IMR-90 (cell line): ENCODE measurements around the gene KLHL42. TPM values are rescaled to one million over a fixed set of nuclear protein-coding genes. Genes with fewer than 3 reads are reported as not detected.

Experiments
- ATAC-seq: fragments of 200-7000 bp; cut with Tn5 transposase; 2 replicates; pipeline ENCODE4 v1.9.1; 2020; ENCODE audit warnings: low read depth, mild to moderate bottlenecking, moderate library complexity
- BruUV-seq: library from RNA; stranded (reverse); fragments of 400-500 nt; replicated peaks from 2 replicates; lab custom pipeline; 2021; lab: Mats Ljungman, UMichigan
- CTCF ChIA-PET: fragments of 300-600 bp; formaldehyde crosslinking; extraction: SDS; loops from one replicate; lab custom pipeline; 2021; ENCODE audit warnings: antibody characterized with exemption; lab: Yijun Ruan, JAX
- POLR2A ChIA-PET: fragments of 300-600 bp; sonication (Branson Sonifier 250); formaldehyde crosslinking; loops from one replicate; lab custom pipeline; 2022; ENCODE audit warnings: antibody characterized with exemption; ENCODE audit not compliant: unreplicated experiment; lab: Charles Lee
- DNase-seq: peaks from one replicate; pipeline ENCODE4 v3.0.0; 2013
- H2AFZ ChIP-seq: replicated peaks from 2 replicates; pipeline ENCODE3; 2013; ENCODE audit warnings: low read length, mild to moderate bottlenecking; ENCODE audit not compliant: poor library complexity
- H2AK5ac ChIP-seq: 2 replicates; pipeline ENCODE4 v1.6.1; 2013; ENCODE audit warnings: low read depth, low read length, inconsistent platforms
- H2AK9ac ChIP-seq: replicated peaks from 2 replicates; pipeline ENCODE3; 2013; ENCODE audit warnings: mild to moderate bottlenecking, low read depth, low read length, moderate library complexity; ENCODE audit not compliant: poor library complexity
- H2BK120ac ChIP-seq: 2 replicates; pipeline ENCODE4 v1.6.1; 2013; ENCODE audit warnings: low read depth, low read length, inconsistent platforms
- H2BK15ac ChIP-seq: 3 replicates; pipeline ENCODE4 v1.6.1; 2013; ENCODE audit warnings: low read depth, low read length, inconsistent platforms
- H2BK20ac ChIP-seq: 2 replicates; pipeline ENCODE4 v1.6.1; 2013; ENCODE audit warnings: low read depth, mild to moderate bottlenecking, inconsistent platforms, low read length, moderate library complexity
- H2BK5ac ChIP-seq: 2 replicates; pipeline ENCODE4 v1.6.1; 2013; ENCODE audit warnings: mild to moderate bottlenecking, low read depth, low read length, inconsistent platforms; ENCODE audit not compliant: poor library complexity, severe bottlenecking
- H3K14ac ChIP-seq: replicated peaks from 2 replicates; pipeline ENCODE4 v1.6.1; 2013; ENCODE audit warnings: low read depth, low read length, inconsistent platforms
- H3K18ac ChIP-seq: 2 replicates; pipeline ENCODE4 v1.6.1; 2013; ENCODE audit warnings: low read depth, low read length, control low read depth
- H3K23ac ChIP-seq: 2 replicates; pipeline ENCODE4 v1.6.1; 2013; ENCODE audit warnings: low read depth, low read length, inconsistent platforms
- H3K27ac ChIP-seq: 2 replicates; pipeline ENCODE4 v1.5.1; 2013; ENCODE audit warnings: mild to moderate bottlenecking, control low read depth, low read length; ENCODE audit not compliant: insufficient read depth
- H3K27me3 ChIP-seq: 2 replicates; pipeline ENCODE4 v1.6.1; 2013; ENCODE audit warnings: low read length; ENCODE audit not compliant: control insufficient read depth, insufficient read depth
- H3K36me3 ChIP-seq: 2 replicates; pipeline ENCODE4 v1.6.1; 2013; ENCODE audit warnings: low read length, mixed read lengths; ENCODE audit not compliant: control insufficient read depth, insufficient read depth
- H3K4ac ChIP-seq: 2 replicates; pipeline ENCODE4 v1.6.1; 2013; ENCODE audit warnings: low read depth, low read length, inconsistent platforms
- H3K4me1 ChIP-seq: 2 replicates; pipeline ENCODE4 v1.6.1; 2013; ENCODE audit warnings: low read length, mixed read lengths; ENCODE audit not compliant: control insufficient read depth, insufficient read depth
- H3K4me2 ChIP-seq: 2 replicates; pipeline ENCODE4 v1.6.1; 2013; ENCODE audit warnings: low read depth, mild to moderate bottlenecking, control low read depth, low read length, moderate library complexity
- H3K4me3 ChIP-seq: 2 replicates; pipeline ENCODE4 v1.5.1; 2013; ENCODE audit warnings: low read depth, mild to moderate bottlenecking, control low read depth, low read length, moderate library complexity; ENCODE audit not compliant: insufficient read depth
- H3K56ac ChIP-seq: 2 replicates; pipeline ENCODE4 v1.6.1; 2013; ENCODE audit warnings: low read length, inconsistent platforms; ENCODE audit not compliant: insufficient read depth; ENCODE audit errors: extremely low read depth
- H3K79me1 ChIP-seq, 2 experiments: 2 replicates each; pipeline ENCODE4 v1.6.1; 2013; ENCODE audit warnings: low read length in 2 of 2, inconsistent platforms in 1 of 2, low read depth in 1 of 2
- H3K9ac ChIP-seq: 2 replicates; pipeline ENCODE4 v1.6.1; 2013; ENCODE audit warnings: low read depth, low read length, control low read depth
- H3K9me1 ChIP-seq: 2 replicates; pipeline ENCODE4 v1.6.1; 2013; ENCODE audit warnings: low read length, inconsistent platforms; ENCODE audit not compliant: insufficient read depth
- H3K9me3 ChIP-seq: 2 replicates; pipeline ENCODE4 v1.6.1; 2013; ENCODE audit warnings: low read length; ENCODE audit not compliant: control insufficient read depth, insufficient read depth
- H4K20me1 ChIP-seq: 2 replicates; pipeline ENCODE4 v1.6.1; 2013; ENCODE audit warnings: low read length, inconsistent platforms; ENCODE audit not compliant: insufficient read depth
- H4K5ac ChIP-seq: 2 replicates; pipeline ENCODE4 v1.6.1; 2013; ENCODE audit warnings: mild to moderate bottlenecking, low read depth, low read length, control low read depth
- H4K8ac ChIP-seq, 2 experiments: 2 replicates each; pipeline ENCODE4 v1.6.1; 2013; ENCODE audit warnings: low read depth in 2 of 2, low read length in 2 of 2, control low read depth in 1 of 2, inconsistent platforms in 1 of 2
- H4K91ac ChIP-seq: 2 replicates; pipeline ENCODE4 v1.6.1; 2013; ENCODE audit warnings: low read depth, low read length, inconsistent platforms; ENCODE audit not compliant: insufficient read depth
- BHLHE40 ChIP-seq: fragments of 150-350 bp; IDR thresholded peaks from 2 replicates; pipeline ENCODE4 v1.6.1; 2016; ENCODE audit warnings: mild to moderate bottlenecking, low read depth, low read length
- CEBPB ChIP-seq: IDR thresholded peaks from 2 replicates; pipeline ENCODE4 v1.6.1; 2012; ENCODE audit warnings: low read depth, low read length, improper control_type of control experiment
- CHD1 ChIP-seq: IDR thresholded peaks from 2 replicates; pipeline ENCODE4 v1.6.1; 2012; ENCODE audit warnings: low read depth, low read length, improper control_type of control experiment
- FOS ChIP-seq: fragments of 150-350 bp; IDR thresholded peaks from 2 replicates; pipeline ENCODE4 v1.6.1; 2016; ENCODE audit warnings: low read depth, low read length
- MAFK ChIP-seq: IDR thresholded peaks from 2 replicates; pipeline ENCODE4 v1.6.1; 2012; ENCODE audit warnings: low read depth, low read length, improper control_type of control experiment
- MAZ ChIP-seq: IDR thresholded peaks from 2 replicates; pipeline ENCODE4 v1.6.1; 2012; ENCODE audit warnings: low read depth, mild to moderate bottlenecking, low read length, improper control_type of control experiment, moderate library complexity, borderline replicate concordance
- MXI1 ChIP-seq: IDR thresholded peaks from 2 replicates; pipeline ENCODE4 v1.6.1; 2012; ENCODE audit warnings: low read depth, mild to moderate bottlenecking, low read length, moderate library complexity, borderline replicate concordance
- NFE2L2 ChIP-seq: fragments of 150-350 bp; IDR thresholded peaks from 2 replicates; pipeline ENCODE4 v1.6.1; 2016; ENCODE audit warnings: low read depth, mild to moderate bottlenecking, low read length
- POLR2A ChIP-seq: IDR thresholded peaks from 2 replicates; pipeline ENCODE4 v1.6.1; 2012; ENCODE audit warnings: mild to moderate bottlenecking, low read depth, low read length
- RAD21 ChIP-seq: IDR thresholded peaks from 2 replicates; pipeline ENCODE4 v1.6.1; 2012; ENCODE audit warnings: low read length, improper control_type of control experiment
- RCOR1 ChIP-seq: IDR thresholded peaks from 2 replicates; pipeline ENCODE4 v1.6.1; 2012; ENCODE audit warnings: mild to moderate bottlenecking, low read length, improper control_type of control experiment; ENCODE audit not compliant: insufficient replicate concordance
- RFX5 ChIP-seq: IDR thresholded peaks from 2 replicates; pipeline ENCODE4 v1.8.0; 2012; ENCODE audit warnings: low read depth, mild to moderate bottlenecking, low read length, moderate library complexity
- SMC3 ChIP-seq: fragments of 150-350 bp; IDR thresholded peaks from 2 replicates; pipeline ENCODE4 v1.6.1; 2016; ENCODE audit warnings: low read depth, mild to moderate bottlenecking, antibody characterized with exemption, low read length, moderate library complexity
- WGBS, 2 experiments: methylation state at CpG; one replicate each; pipeline versions ENCODE4 v1.1.5 to v1.1.7; 2013; ENCODE audit warnings: missing lambda C conversion rate in 2 of 2; ENCODE audit not compliant: insufficient read length in 1 of 2; ENCODE audit errors: extremely low coverage in 2 of 2; 5-methylcytosine and 5-hydroxymethylcytosine counted together
- dilution Hi-C: fragments of 300-500 bp; cut with HindIII; formaldehyde crosslinking; loops from one replicate; pipeline ENCODE4 v1.14.3; 2018; ENCODE audit warnings: low sequenced_read_pairs; ENCODE audit not compliant: unreplicated experiment
- in situ Hi-C: fragments of 300-500 bp; cut with MboI; formaldehyde crosslinking; loops from 3 replicates; pipeline ENCODE4 v1.14.3; 2019; ENCODE audit warnings: low sequenced_read_pairs, inconsistent platforms, mixed read lengths
- intact Hi-C: fragments of 100-400 bp; cut with micrococcal nuclease; formaldehyde crosslinking; loops from 2 replicates; pipeline ENCODE4 v1.10.0; 2022
- polyA plus RNA-seq, 3 experiments: library from polyadenylated mRNA; depleted of rRNA; stranded (reverse); fragments of >200 nt; gene quantifications; 2 replicates each; pipeline ENCODE4 v1.2.3, GENCODE V29; 2012; ENCODE audit warnings: low replicate concordance in 1 of 3
- total RNA-seq: library from RNA; depleted of rRNA; stranded (reverse); fragments of >200 nt; gene quantifications from 2 replicates; pipeline ENCODE4 v1.2.3, GENCODE V29; 2012
- TF ChIP-seq, protein P1 (sequence below): conservative IDR thresholded peaks from 2 replicates; pipeline ENCODE4 v1.5.1; 2012; ENCODE audit warnings: mild to moderate bottlenecking, low read depth, low read length, improper control_type of control experiment
- TF ChIP-seq, protein P2 (sequence below): fragments of 150-350 bp; IDR thresholded peaks from 2 replicates; pipeline ENCODE4 v1.6.1; 2016; ENCODE audit warnings: low read depth, mild to moderate bottlenecking, low read length, moderate library complexity, borderline replicate concordance
- TF ChIP-seq, protein P3 (sequence below): fragments of 150-350 bp; IDR thresholded peaks from 2 replicates; pipeline ENCODE4 v1.6.1; 2017; ENCODE audit warnings: mild to moderate bottlenecking, antibody characterized with exemption, low read length, low read depth

KLHL42 gene
- total and polyA plus RNA-seq, 2 of the 4 experiments (the other 2 are of a cell fraction), result 16.7 to 28.3 TPM

DNA sequence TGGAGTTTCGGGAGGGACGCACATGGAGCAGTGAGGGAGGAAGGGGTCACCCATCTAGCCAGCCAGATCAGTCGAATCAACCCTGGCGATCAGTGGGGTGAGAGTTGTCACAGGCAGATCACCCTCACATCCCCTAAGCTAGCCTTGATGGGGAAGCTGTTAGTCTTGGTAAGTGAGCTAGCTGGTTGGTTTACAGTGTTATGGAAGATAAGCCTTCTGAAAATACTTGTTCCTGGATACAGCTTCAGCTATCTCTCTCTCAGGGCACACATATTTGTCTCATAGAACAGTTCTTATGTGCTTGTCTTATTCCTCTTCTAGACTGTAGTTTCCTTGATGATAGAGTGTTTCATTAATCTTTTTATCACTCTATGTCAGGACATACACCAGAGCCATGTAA, 26.2 kb downstream of the KLHL42 start:
- CTCF ChIA-PET, result no interaction called here
- no peaks in the 10 kb centered on the region for H3K36me3 ChIP-seq
- H3K23ac ChIP-seq, result no peak overlapping the region
- no peak overlapping the region for H2AK5ac ChIP-seq
- H3K9me1 ChIP-seq, result peaks cover 14% of the 10 kb centered on the region; the same call in 1 of the 2 replicates
- H2BK15ac ChIP-seq, result no peak overlapping the region
- in situ Hi-C loops (no loop called here), dilution Hi-C loops (no loop called here), intact Hi-C loops (no loop called here)
- no peak for DNase-seq
- no peak overlapping the region for H3K9ac ChIP-seq
- no peak overlapping the region for H3K4me2 ChIP-seq
- no peak overlapping the region for H3K27ac ChIP-seq
- no peak overlapping the region for H2AFZ ChIP-seq
- H4K91ac ChIP-seq, result no peak overlapping the region
- no peak overlapping the region for H4K8ac ChIP-seq
- no peak overlapping the region for H3K4me3 ChIP-seq
- peaks cover 0 to 9% of the 10 kb centered on the region in 2 experiments; a peak in 2 of 4 replicates for H3K79me1 ChIP-seq
- no peaks in the 10 kb centered on the region for H3K27me3 ChIP-seq
- TF ChIP-seq, protein P1, sequence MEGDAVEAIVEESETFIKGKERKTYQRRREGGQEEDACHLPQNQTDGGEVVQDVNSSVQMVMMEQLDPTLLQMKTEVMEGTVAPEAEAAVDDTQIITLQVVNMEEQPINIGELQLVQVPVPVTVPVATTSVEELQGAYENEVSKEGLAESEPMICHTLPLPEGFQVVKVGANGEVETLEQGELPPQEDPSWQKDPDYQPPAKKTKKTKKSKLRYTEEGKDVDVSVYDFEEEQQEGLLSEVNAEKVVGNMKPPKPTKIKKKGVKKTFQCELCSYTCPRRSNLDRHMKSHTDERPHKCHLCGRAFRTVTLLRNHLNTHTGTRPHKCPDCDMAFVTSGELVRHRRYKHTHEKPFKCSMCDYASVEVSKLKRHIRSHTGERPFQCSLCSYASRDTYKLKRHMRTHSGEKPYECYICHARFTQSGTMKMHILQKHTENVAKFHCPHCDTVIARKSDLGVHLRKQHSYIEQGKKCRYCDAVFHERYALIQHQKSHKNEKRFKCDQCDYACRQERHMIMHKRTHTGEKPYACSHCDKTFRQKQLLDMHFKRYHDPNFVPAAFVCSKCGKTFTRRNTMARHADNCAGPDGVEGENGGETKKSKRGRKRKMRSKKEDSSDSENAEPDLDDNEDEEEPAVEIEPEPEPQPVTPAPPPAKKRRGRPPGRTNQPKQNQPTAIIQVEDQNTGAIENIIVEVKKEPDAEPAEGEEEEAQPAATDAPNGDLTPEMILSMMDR, result no peak
- TF ChIP-seq MXI1, result no peak
- TF ChIP-seq, protein P2, sequence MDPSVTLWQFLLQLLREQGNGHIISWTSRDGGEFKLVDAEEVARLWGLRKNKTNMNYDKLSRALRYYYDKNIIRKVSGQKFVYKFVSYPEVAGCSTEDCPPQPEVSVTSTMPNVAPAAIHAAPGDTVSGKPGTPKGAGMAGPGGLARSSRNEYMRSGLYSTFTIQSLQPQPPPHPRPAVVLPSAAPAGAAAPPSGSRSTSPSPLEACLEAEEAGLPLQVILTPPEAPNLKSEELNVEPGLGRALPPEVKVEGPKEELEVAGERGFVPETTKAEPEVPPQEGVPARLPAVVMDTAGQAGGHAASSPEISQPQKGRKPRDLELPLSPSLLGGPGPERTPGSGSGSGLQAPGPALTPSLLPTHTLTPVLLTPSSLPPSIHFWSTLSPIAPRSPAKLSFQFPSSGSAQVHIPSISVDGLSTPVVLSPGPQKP, result no peak
- no peak for TF ChIP-seq RAD21
- TF ChIP-seq MAFK, result no peak
- no peak for TF ChIP-seq FOS
- no peak for TF ChIP-seq CHD1
- no peak for TF ChIP-seq NFE2L2
- TF ChIP-seq BHLHE40, result no peak
- no peak for TF ChIP-seq CEBPB
- no peak for TF ChIP-seq RCOR1
- TF ChIP-seq, protein P3, sequence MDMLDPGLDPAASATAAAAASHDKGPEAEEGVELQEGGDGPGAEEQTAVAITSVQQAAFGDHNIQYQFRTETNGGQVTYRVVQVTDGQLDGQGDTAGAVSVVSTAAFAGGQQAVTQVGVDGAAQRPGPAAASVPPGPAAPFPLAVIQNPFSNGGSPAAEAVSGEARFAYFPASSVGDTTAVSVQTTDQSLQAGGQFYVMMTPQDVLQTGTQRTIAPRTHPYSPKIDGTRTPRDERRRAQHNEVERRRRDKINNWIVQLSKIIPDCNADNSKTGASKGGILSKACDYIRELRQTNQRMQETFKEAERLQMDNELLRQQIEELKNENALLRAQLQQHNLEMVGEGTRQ, result no peak
- no peak for TF ChIP-seq RFX5
- TF ChIP-seq MAZ, result no peak
- TF ChIP-seq POLR2A, result no peak
- TF ChIP-seq SMC3, result no peak
- ATAC-seq, result no peak
- WGBS, 2 experiments, result no CpG with 5 or more reads among the region's 4 CpGs
- no peak overlapping the region for H4K5ac ChIP-seq
- no peaks in the 10 kb centered on the region; the same call in 1 of the 2 replicates for H4K20me1 ChIP-seq
- no peak overlapping the region for H2BK20ac ChIP-seq
- peaks cover 2% of the 10 kb centered on the region; the same call in 1 of the 2 replicates for H3K4me1 ChIP-seq
- no peak overlapping the region for H3K14ac ChIP-seq
- H3K56ac ChIP-seq, result no peak overlapping the region
- no peak overlapping the region for H2BK5ac ChIP-seq
- POLR2A ChIA-PET, result no interaction called here
- H3K18ac ChIP-seq, result no peak overlapping the region
- no peak overlapping the region for H3K4ac ChIP-seq
- H3K9me3 ChIP-seq, result no peaks in the 10 kb centered on the region
- H2BK120ac ChIP-seq, result no peak overlapping the region
- no TSS peak for BruUV-seq
- no peak overlapping the region for H2AK9ac ChIP-seq
